T-cell (primary cell): ENCODE data around the gene KRTAP10-2. TPM values are rescaled to one million over a fixed set of nuclear protein-coding genes. Genes with fewer than 3 reads are reported as not detected.

ENCODE experiments used
- ATAC-seq, 4 experiments: fragments of 200-7000 bp in 3 of 4; fragments of 150-1000 bp in 1 of 4; cut with Tn5 transposase; replicated peaks in 1 of 4; 1 replicate in 3 of 4; 2 replicates in 1 of 4; pipeline ENCODE4 v1.10.0; 2021; ENCODE audit warnings: moderate library complexity in 3 of 4, mild to moderate bottlenecking in 2 of 4, moderate number of reproducible peaks in 1 of 4
- CTCF ChIA-PET, 2 donors: fragments of 300-600 bp; sonication (Branson Sonifier 250); formaldehyde crosslinking; loops; one replicate each; lab custom pipeline; 2022; ENCODE audit warnings: antibody characterized with exemption in 2 of 2; lab: Charles Lee
- POLR2A ChIA-PET, 2 donors: fragments of 300-600 bp; sonication (Branson Sonifier 250); formaldehyde crosslinking; loops; one replicate each; lab custom pipeline; 2022; ENCODE audit warnings: antibody characterized with exemption in 2 of 2; lab: Charles Lee
- DNase-seq, 35 experiments: peaks; one replicate each; pipeline versions ENCODE4 v3.0.0 to v3.0.0-alpha.2; 2013 to 2023
- H3K27ac ChIP-seq: one replicate; pipeline ENCODE4 v1.5.1; 2013; ENCODE audit warnings: low read length
- H3K27me3 ChIP-seq, 2 experiments: replicated peaks in 1 of 2; 1 replicate in 1 of 2; 2 replicates in 1 of 2; pipeline versions ENCODE4 v1.6.1 to v1.7.0; 2013; ENCODE audit warnings: low read length in 1 of 2, mixed read lengths in 1 of 2; ENCODE audit not compliant: control insufficient read depth in 2 of 2, insufficient read depth in 2 of 2; ENCODE audit errors: extremely low read depth in 1 of 2
- H3K36me3 ChIP-seq, 2 donors: 1 replicate in 1 of 2; 2 replicates in 1 of 2; pipeline versions ENCODE4 v1.6.1 to v1.7.0; 2013; ENCODE audit warnings: low read length in 1 of 2; ENCODE audit not compliant: control insufficient read depth in 2 of 2, insufficient read depth in 1 of 2; ENCODE audit errors: extremely low read depth in 1 of 2
- H3K4me1 ChIP-seq, 2 experiments: 1 replicate in 1 of 2; 2 replicates in 1 of 2; pipeline versions ENCODE4 v1.6.1 to v1.7.0; 2013; ENCODE audit warnings: low read length in 2 of 2, mixed read lengths in 1 of 2; ENCODE audit not compliant: insufficient read depth in 2 of 2, control insufficient read depth in 1 of 2; ENCODE audit errors: extremely low read depth in 1 of 2
- H3K4me3 ChIP-seq, 2 donors: 1 replicate in 1 of 2; 2 replicates in 1 of 2; pipeline versions ENCODE4 v1.5.1 to v1.7.0; 2013; ENCODE audit warnings: mild to moderate bottlenecking in 2 of 2, low read length in 1 of 2, moderate library complexity in 1 of 2; ENCODE audit not compliant: control insufficient read depth in 1 of 2; ENCODE audit errors: extremely low read depth in 1 of 2
- H3K9me3 ChIP-seq: 2 replicates; pipeline ENCODE4 v1.7.0; 2013
- H3K27ac Mint-ChIP-seq, 2 donors: one replicate each; pipeline ENCODE4 v1.8.0; 2020 to 2021; ENCODE audit warnings: mild to moderate bottlenecking in 2 of 2, mixed read lengths in 2 of 2
- H3K27me3 Mint-ChIP-seq, 2 donors: one replicate each; pipeline ENCODE4 v1.8.0; 2021 to 2022; ENCODE audit warnings: mixed read lengths in 2 of 2
- H3K36me3 Mint-ChIP-seq: one replicate; pipeline ENCODE4 v1.8.0; 2021; ENCODE audit warnings: mixed read lengths
- H3K4me1 Mint-ChIP-seq, 3 donors: one replicate each; pipeline ENCODE4 v1.8.0; 2020 to 2022; ENCODE audit warnings: mixed read lengths in 3 of 3, mild to moderate bottlenecking in 1 of 3
- H3K4me3 Mint-ChIP-seq, 3 donors: one replicate each; pipeline ENCODE4 v1.8.0; 2020 to 2022; ENCODE audit warnings: mild to moderate bottlenecking in 3 of 3, mixed read lengths in 3 of 3, moderate library complexity in 3 of 3
- H3K9me3 Mint-ChIP-seq, 3 donors: one replicate each; pipeline ENCODE4 v1.8.0; 2020 to 2022; ENCODE audit warnings: mixed read lengths in 3 of 3
- WGBS: methylation state at CpG from one replicate; pipeline ENCODE4 v1.1.5; 2013; ENCODE audit warnings: missing lambda C conversion rate; ENCODE audit not compliant: insufficient coverage; 5-methylcytosine and 5-hydroxymethylcytosine counted together
- total RNA-seq, 35 experiments: library from RNA in 6 of 35; stranded (reverse) in 6 of 35; fragments of 120-200 nt in 1 of 35; gene quantifications; one replicate each; pipeline versions ENCODE4 v1.2.1 to v1.2.4 and lab custom pipeline; 2013 to 2026

KRTAP10-2 gene
- total RNA-seq, 5 donors from 2014 or later (not counting 1 experiment from before 2014, with no cell fraction given), result not detected

GRCh38 chr21:44547656-44548331 is 3.5 kb downstream of the KRTAP10-2 start:
- peak overlapping the region; percentile 99 for H3K27ac Mint-ChIP-seq
- DNase-seq (peak in 34 of 35 experiments; percentile 14 to 71 (median 36)), ATAC-seq (peak; percentile 93 to 99 (median 96))
- ChIA-PET CTCF (no interaction called here), POLR2A (no interaction called here)
- H3K4me3 Mint-ChIP-seq, result peak overlapping the region; percentile 68 to 79 (median 69)
- H3K4me1 Mint-ChIP-seq, result peaks cover 29 to 35% (median 31%) of the 10 kb centered on the region in 3 donors
- H3K27me3 Mint-ChIP-seq, result no peaks in the 10 kb centered on the region
- H3K36me3 ChIP-seq, result no peaks in the 10 kb centered on the region
- H3K4me3 ChIP-seq, result peak overlapping the region in 1 of 2 donors; percentile 13
- no peaks in the 10 kb centered on the region for H3K27me3 ChIP-seq
- peaks cover 20% of the 10 kb centered on the region for H3K36me3 Mint-ChIP-seq
- 0% methylated on average over 3 of the region's 5 CpGs for WGBS
- H3K9me3 Mint-ChIP-seq, result peaks cover 13 to 20% (median 15%) of the 10 kb centered on the region in 3 donors
- peaks cover 2 to 15% of the 10 kb centered on the region in 2 experiments for H3K4me1 ChIP-seq
- H3K9me3 ChIP-seq, result peaks cover 2% of the 10 kb centered on the region
- H3K27ac ChIP-seq, result peak overlapping the region; percentile 55

GRCh38 chr21:44544566-44544965 is 6.7 kb downstream of the KRTAP10-2 start:
- DNase-seq, result no peak
- Mint-ChIP-seq H3K36me3 (peaks cover 17% of the 10 kb centered on the region), H3K27ac (no peak overlapping the region), H3K9me3 (peaks cover 13 to 20% (median 16%) of the 10 kb centered on the region in 3 donors), H3K4me1 (peaks cover 28 to 31% (median 29%) of the 10 kb centered on the region in 3 donors), H3K27me3 (no peaks in the 10 kb centered on the region), H3K4me3 (no peak overlapping the region)
- Histone ChIP-seq H3K27ac (no peak overlapping the region), H3K36me3 (no peaks in the 10 kb centered on the region), H3K27me3 (peaks cover 0 to 6% of the 10 kb centered on the region in 2 experiments), H3K4me3 (no peak overlapping the region), H3K9me3 (peaks cover 2% of the 10 kb centered on the region), H3K4me1 (peaks cover 2 to 15% of the 10 kb centered on the region in 2 experiments)
- 95% methylated on average over 2 of the region's 3 CpGs for WGBS
- ChIA-PET CTCF (no interaction called here), POLR2A (no interaction called here)
- no peak for ATAC-seq

- ATAC-seq (no peak), DNase-seq (no peak)
- Histone ChIP-seq H3K4me3 (no peak overlapping the region), H3K36me3 (no peaks in the 10 kb centered on the region), H3K9me3 (peaks cover 2% of the 10 kb centered on the region), H3K27me3 (peaks cover 0 to 13% of the 10 kb centered on the region in 2 experiments), H3K4me1 (peaks cover 2 to 6% of the 10 kb centered on the region in 2 experiments), H3K27ac (no peak overlapping the region)
- H3K4me3 Mint-ChIP-seq, result no peak overlapping the region
- H3K4me1 Mint-ChIP-seq, result peaks cover 12% of the 10 kb centered on the region in 3 donors
- no peaks in the 10 kb centered on the region for H3K27me3 Mint-ChIP-seq
- WGBS, result no CpG with 5 or more reads among the region's 1 CpG
- H3K36me3 Mint-ChIP-seq, result peaks cover 17% of the 10 kb centered on the region
- ChIA-PET CTCF (interaction anchor here in 1 of 2 donors (0.7 kb wide), 2 partner anchors 76 to 1069 kb away, joined by 3 to 5 read pairs; no protein-coding TSS in a partner anchor), POLR2A (no interaction called here)
- H3K9me3 Mint-ChIP-seq, result peaks cover 12 to 19% (median 16%) of the 10 kb centered on the region in 3 donors
- no peak overlapping the region for H3K27ac Mint-ChIP-seq
These were observed 8.6 kb downstream of the KRTAP10-2 start for GRCh38 chr21:44542716-44543115.

GRCh38 chr21:44540741-44541288 is 10.5 kb downstream of the KRTAP10-2 start:
- Histone ChIP-seq H3K27ac (no peak overlapping the region), H3K4me3 (no peak overlapping the region), H3K36me3 (no peaks in the 10 kb centered on the region), H3K27me3 (peaks cover 0 to 14% of the 10 kb centered on the region in 2 experiments), H3K4me1 (no peaks in the 10 kb centered on the region), H3K9me3 (no peaks in the 10 kb centered on the region)
- Mint-ChIP-seq H3K27ac (no peak overlapping the region), H3K9me3 (peaks cover 0 to 6% (median 6%) of the 10 kb centered on the region in 3 donors), H3K27me3 (no peaks in the 10 kb centered on the region), H3K4me3 (no peak overlapping the region), H3K4me1 (no peaks in the 10 kb centered on the region), H3K36me3 (peaks cover 4% of the 10 kb centered on the region)
- 83% methylated on average over 3 of the region's 11 CpGs for WGBS
- ATAC-seq (no peak), DNase-seq (no peak)
- ChIA-PET CTCF (no interaction called here), POLR2A (interaction anchor here in 1 of 2 donors (0.6 kb wide), 1 partner anchor 597 kb away, joined by 3 read pairs; no protein-coding TSS in a partner anchor)

- Histone ChIP-seq H3K4me3 (no peak within 1 kb of the TSS), H3K27me3 (peaks cover 0 to 14% of the 10 kb centered on the region in 2 experiments), H3K9me3 (no peaks in the 10 kb centered on the region), H3K27ac (no peak within 1 kb of the TSS), H3K4me1 (no peaks in the 10 kb centered on the region), H3K36me3 (no peaks in the 10 kb centered on the region)
- H3K36me3 Mint-ChIP-seq, result no peaks in the 10 kb centered on the region
- peaks cover 0 to 1% (median 0%) of the 10 kb centered on the region in 3 donors for H3K9me3 Mint-ChIP-seq
- ATAC-seq (no peak), DNase-seq (peak in 1 of 35 experiments; percentile 23)
- ChIA-PET CTCF (no interaction called here), POLR2A (interaction anchor here in 1 of 2 donors (0.6 kb wide), 1 partner anchor 598 kb away, joined by 3 read pairs; no protein-coding TSS in a partner anchor)
- no peak within 1 kb of the TSS for H3K27ac Mint-ChIP-seq
- no peaks in the 10 kb centered on the region for H3K27me3 Mint-ChIP-seq
- no peak within 1 kb of the TSS for H3K4me3 Mint-ChIP-seq
- no peaks in the 10 kb centered on the region for H3K4me1 Mint-ChIP-seq
- 78% methylated on average over 19 of the region's 21 CpGs for WGBS
These were observed 11.2 kb downstream of the KRTAP10-2 start, which contains the start of gene KRTAP10-1 for GRCh38 chr21:44539991-44540666. KRTAP10-1 (minus strand) TSS chr21:44540195; CDS start chr21:44540150, 45 bp downstream.

- CTCF ChIA-PET, result no interaction called here
- H3K27me3 Mint-ChIP-seq, result no peaks in the 10 kb centered on the region
- H3K27ac Mint-ChIP-seq, result no peak overlapping the region
- Histone ChIP-seq H3K9me3 (no peaks in the 10 kb centered on the region), H3K36me3 (no peaks in the 10 kb centered on the region), H3K4me1 (no peaks in the 10 kb centered on the region), H3K4me3 (no peak overlapping the region), H3K27me3 (peaks cover 0 to 14% of the 10 kb centered on the region in 2 experiments), H3K27ac (no peak overlapping the region)
- H3K36me3 Mint-ChIP-seq, result no peaks in the 10 kb centered on the region
- DNase-seq (peak in 1 of 35 experiments; percentile 14), ATAC-seq (no peak)
- H3K4me3 Mint-ChIP-seq, result no peak overlapping the region
- H3K9me3 Mint-ChIP-seq, result peaks cover 0 to 1% (median 0%) of the 10 kb centered on the region in 3 donors
- no peaks in the 10 kb centered on the region for H3K4me1 Mint-ChIP-seq
- POLR2A ChIA-PET, result no interaction called here
- 71% methylated on average over 12 of the region's 14 CpGs for WGBS
These were observed 12.3 kb downstream of the KRTAP10-2 start for GRCh38 chr21:44539046-44539445.
